ENCODE data around the gene FBLN1. TPM values are rescaled to one million over a fixed set of nuclear protein-coding genes. Genes with fewer than 3 reads are reported as not detected.

Gene FBLN1
- total and polyA plus RNA-seq, 12 donors: 31.3 to 126 (median 51.0) TPM

DNA sequence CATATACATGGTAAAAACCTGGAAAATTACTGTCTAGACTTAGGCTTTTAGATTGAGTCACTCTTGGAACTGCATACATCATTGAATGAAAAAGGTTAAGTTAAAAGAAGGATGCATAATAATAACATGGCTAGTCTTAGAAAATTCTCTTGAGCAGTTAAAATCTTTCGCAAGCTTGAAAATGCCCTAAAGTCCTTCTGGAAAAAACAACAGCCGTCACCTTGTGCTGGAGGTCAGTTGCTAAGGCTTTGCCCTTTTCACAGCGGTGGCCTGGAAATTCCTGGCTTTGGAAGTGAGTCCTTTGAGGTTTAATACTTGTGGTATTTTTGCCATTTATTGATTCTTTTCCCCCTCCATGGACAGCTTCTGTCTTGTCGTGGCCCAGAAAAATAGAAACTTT lies 17.4 kb upstream of the FBLN1 start:
- no peak overlapping the region for H3K4me3 ChIP-seq
- no peaks in the 10 kb centered on the region for H3K4me1 ChIP-seq
- intact Hi-C loops (cut with DNase I): no loop called here
- H3K36me3 ChIP-seq: no peaks in the 10 kb centered on the region
- peaks cover 0 to 15% (median 0%) of the 10 kb centered on the region in 11 donors for H3K9me3 ChIP-seq
- ATAC-seq: no peak
- WGBS, 2 donors: 84 to 95% methylated on average over 4 of the region's 4 CpGs
- peaks cover 0 to 5% (median 0%) of the 10 kb centered on the region in 7 donors for H3K27me3 ChIP-seq
- TF ChIP-seq, protein P1, sequence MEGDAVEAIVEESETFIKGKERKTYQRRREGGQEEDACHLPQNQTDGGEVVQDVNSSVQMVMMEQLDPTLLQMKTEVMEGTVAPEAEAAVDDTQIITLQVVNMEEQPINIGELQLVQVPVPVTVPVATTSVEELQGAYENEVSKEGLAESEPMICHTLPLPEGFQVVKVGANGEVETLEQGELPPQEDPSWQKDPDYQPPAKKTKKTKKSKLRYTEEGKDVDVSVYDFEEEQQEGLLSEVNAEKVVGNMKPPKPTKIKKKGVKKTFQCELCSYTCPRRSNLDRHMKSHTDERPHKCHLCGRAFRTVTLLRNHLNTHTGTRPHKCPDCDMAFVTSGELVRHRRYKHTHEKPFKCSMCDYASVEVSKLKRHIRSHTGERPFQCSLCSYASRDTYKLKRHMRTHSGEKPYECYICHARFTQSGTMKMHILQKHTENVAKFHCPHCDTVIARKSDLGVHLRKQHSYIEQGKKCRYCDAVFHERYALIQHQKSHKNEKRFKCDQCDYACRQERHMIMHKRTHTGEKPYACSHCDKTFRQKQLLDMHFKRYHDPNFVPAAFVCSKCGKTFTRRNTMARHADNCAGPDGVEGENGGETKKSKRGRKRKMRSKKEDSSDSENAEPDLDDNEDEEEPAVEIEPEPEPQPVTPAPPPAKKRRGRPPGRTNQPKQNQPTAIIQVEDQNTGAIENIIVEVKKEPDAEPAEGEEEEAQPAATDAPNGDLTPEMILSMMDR (IDR thresholded peaks at IDR 0.05): no peak
- DNase-seq: no peak
- H3K27ac ChIP-seq: no peak overlapping the region

DNA sequence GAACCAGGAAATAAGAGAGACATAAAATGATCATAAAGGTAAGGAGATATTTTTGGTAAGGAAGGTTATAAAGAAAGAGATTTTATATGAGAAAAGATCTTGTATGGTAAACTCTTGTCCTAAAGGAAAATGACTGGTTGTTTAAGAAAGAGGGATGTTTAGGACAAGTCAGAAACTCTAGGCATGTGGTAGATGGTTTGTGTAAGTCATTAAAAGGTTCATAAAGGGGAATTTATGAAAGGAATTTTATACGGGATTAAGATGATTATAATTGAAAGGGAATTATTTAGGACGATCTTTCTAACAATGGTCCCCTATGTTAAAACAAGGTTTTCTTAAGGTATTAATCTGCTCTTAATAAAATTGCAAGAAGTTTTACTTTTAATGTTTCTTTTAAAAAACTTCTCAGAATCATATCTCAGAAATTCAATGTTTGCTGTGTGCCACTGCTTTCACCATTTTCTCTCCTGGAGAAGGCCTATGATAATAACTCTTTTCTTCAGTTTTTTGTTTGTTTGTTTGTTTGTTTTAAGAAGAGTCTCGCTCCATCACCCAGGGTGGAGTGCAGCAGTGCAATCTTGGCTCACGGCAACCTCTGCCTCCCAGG lies 13.8 kb upstream of the FBLN1 start:
- 91 to 92% methylated on average over 4 of the region's 4 CpGs for WGBS, 2 donors
- Histone ChIP-seq H3K36me3 (no peaks in the 10 kb centered on the region), H3K9me3 (peaks cover 0 to 8% (median 0%) of the 10 kb centered on the region in 11 donors), H3K27me3 (peaks cover 0 to 8% (median 0%) of the 10 kb centered on the region in 7 donors), H3K4me1 (no peaks in the 10 kb centered on the region), H3K4me3 (no peak overlapping the region), H3K27ac (no peak overlapping the region)
- intact Hi-C loops (cut with DNase I): no loop called here
- DNase-seq (no peak), ATAC-seq (no peak)
- TF ChIP-seq, protein P1 (IDR thresholded peaks at IDR 0.05): no peak

DNA sequence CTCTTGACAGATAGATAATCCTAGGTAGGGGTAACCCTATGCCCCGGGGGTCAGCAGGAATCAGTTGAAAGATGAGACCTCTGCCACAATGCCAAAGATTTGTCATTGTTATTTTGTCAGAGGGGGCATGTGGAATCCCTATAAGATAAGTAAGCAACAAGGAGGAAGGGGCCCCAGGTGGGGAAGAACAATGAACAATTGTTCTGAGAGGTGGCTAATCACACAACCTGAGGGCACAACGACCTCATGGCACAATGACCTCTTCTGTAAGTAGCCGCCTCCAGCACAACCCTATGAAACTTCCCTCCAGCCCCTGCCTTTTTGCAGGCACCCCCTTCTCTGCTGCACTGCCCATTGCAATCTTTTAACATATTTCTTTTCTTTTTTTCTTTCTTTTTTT lies 11.8 kb upstream of the FBLN1 start:
- H3K4me1 ChIP-seq: peaks cover 0 to 1% (median 0%) of the 10 kb centered on the region in 9 donors
- intact Hi-C loops (cut with DNase I): no loop called here
- no peaks in the 10 kb centered on the region for H3K36me3 ChIP-seq
- no peak overlapping the region for H3K27ac ChIP-seq
- ATAC-seq (no peak), DNase-seq (no peak)
- peaks cover 0 to 5% (median 0%) of the 10 kb centered on the region in 7 donors for H3K27me3 ChIP-seq
- no peak overlapping the region for H3K4me3 ChIP-seq
- H3K9me3 ChIP-seq: peaks cover 0 to 8% (median 0%) of the 10 kb centered on the region in 11 donors
- TF ChIP-seq, protein P1 (IDR thresholded peaks at IDR 0.05): no peak
- WGBS, 2 donors: 69 to 76% methylated on average over 3 of the region's 3 CpGs

DNA sequence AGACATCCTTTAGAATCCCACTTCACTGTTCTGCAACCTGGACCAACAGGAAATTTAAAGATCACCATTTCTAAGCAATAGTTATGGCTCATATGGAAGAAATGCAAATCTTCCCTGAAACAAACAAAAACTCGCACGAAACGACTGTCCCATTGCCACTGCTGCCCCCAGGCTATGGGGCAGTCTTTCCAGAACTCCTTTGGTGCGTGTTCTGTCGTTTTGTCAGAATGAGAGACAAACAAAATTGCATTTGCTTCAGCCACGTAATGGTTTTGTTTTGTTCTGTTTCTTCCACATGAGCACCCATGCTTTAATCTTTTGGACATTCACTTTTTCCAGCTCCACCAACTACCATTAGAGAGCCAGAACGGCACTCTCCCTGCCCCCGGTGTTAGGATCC lies 10.8 kb upstream of the FBLN1 start:
- TF ChIP-seq, protein P1 (IDR thresholded peaks at IDR 0.05): no peak
- WGBS, 2 donors: 91 to 93% methylated on average over 8 of the region's 8 CpGs
- no peak overlapping the region for H3K27ac ChIP-seq

More for the DNA sequence above, 10.8 kb upstream of the FBLN1 start:
- intact Hi-C loops (cut with DNase I): no loop called here
- Histone ChIP-seq H3K36me3 (no peaks in the 10 kb centered on the region), H3K4me3 (no peak overlapping the region), H3K9me3 (peaks cover 0 to 8% (median 0%) of the 10 kb centered on the region in 11 donors), H3K27me3 (peaks cover 0 to 7% (median 3%) of the 10 kb centered on the region in 7 donors), H3K4me1 (peaks cover 0 to 11% (median 0%) of the 10 kb centered on the region in 9 donors)
- ATAC-seq: no peak
- DNase-seq: no peak

Data from heart right ventricle (tissue), 16 donors.